Nucleus accumbens (tissue), 56 donors: Measurements from ENCODE around the gene TXNDC9.
"Not testable (repeated sequence)": the region's sequence is repeated elsewhere in the genome, so short reads cannot be mapped to it uniquely, and the experiment has no call there.

Experiments
- DNase-seq, 56 donors: peaks; one replicate each; lab custom pipeline; 2025; lab: John Stamatoyannopoulos, UW

Gene TXNDC9

GRCh38 chr2:99337113-99338028, 1.2 kb upstream of the TXNDC9 start, which contains the start of gene EIF5B:
EIF5B (plus strand) TSS chr2:99337389; CDS start chr2:99337555, 166 bp downstream.
- peak; percentile 48 to 98 (median 93) for DNase-seq

DNA sequence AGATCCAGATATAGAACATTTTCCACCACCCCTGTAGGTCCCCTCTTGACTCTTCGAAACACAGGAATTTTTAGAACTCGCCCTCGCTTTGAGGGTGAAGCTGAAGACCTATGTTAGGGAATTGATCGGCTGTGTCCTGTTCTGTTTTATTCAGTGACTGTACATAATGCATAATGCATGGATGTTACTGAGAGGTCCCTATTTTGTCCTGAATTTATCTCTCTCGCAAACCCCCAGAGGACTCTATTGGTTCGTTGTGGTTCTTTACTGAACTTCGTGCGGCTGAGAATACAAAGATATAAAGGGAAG, 625 bp upstream of the TXNDC9 start:
- DNase-seq, result no peak

DNA sequence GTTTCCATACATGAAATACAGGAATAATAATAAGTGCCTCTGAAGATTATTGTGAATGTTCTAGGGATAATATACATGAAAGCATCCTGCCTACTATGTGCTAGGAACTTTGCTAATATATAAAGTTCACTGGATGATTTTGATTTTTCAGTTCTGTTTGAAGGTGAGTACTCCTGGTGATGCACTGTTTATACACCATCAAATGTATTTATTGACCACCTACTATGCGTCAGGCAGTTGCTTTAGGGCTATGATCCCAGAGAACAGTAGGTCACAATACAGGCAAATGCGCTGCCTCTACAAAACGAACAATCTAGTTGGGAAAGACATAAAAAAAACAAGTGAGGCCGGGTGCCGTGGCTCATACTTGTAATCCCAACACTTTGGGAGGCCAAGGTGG, 10.7 kb downstream of the TXNDC9 start:
- no peak for DNase-seq

GRCh38 chr2:99317873-99318200, 18.3 kb downstream of the TXNDC9 start:
- DNase-seq, result not testable (repeated sequence)

DNA sequence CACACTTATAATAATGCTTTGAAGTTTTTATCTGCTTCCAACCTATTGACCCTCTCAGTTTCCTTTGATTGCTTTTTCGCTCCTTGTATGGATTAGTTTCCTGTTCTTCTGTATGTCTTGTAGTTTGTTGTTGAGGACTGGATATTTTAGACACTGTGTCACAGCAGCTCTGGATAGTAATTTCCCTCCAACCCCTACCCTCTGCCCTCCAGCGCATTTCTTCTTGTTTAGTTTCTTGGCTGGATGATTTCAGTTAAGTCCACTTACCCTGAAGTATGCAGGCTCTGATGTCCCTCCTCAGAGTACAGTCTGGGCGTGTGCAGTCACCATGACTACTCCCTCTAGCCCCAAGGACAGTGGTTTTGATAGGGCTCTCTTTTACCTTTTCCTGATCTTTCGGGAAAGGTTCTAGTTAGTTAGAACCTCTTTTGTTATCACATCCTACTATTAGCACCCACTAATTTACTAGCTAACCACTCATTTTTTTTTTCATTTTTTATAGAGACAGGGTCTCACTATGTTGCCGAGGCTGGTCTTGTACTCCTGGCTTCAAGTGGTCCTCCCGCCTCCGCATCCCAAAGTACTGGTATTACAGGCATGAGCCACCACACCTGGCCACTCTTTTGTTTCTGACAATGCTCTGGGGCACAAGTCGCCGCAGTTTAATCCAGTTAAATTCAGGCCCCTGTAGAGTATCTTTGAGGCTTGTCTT, 18.8 kb downstream of the TXNDC9 start:
- DNase-seq, result no peak

GRCh38 chr2:99301097-99301496, 35.0 kb downstream of the TXNDC9 start, which contains the start of gene LYG1:
LYG1 (minus strand) TSS chr2:99301197; CDS start chr2:99295670, 5,527 bp downstream.
- DNase-seq, result not testable (repeated sequence)

- DNase-seq, result no peak
These were observed 36.6 kb downstream of the TXNDC9 start for GRCh38 chr2:99299580-99299979.

DNA sequence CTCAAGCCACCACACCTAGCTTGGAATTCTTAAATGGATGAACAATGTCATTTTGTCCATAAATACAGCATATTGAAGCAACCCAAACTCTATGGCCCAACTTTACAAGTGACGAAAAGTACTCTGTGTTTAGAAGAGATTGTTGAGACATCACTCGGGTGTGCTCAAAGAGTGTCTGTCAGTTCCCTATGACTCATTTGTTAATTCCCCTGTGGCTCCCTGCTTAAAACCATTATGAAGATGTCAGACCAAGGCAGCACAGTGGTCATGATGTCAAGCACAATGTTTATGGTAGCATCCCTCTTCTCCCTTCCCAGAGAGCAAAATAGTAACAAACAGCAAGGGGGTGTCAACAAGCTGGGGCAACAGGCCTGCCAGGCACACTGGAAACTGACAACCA, 38.1 kb downstream of the TXNDC9 start:
- DNase-seq, result no peak

DNA sequence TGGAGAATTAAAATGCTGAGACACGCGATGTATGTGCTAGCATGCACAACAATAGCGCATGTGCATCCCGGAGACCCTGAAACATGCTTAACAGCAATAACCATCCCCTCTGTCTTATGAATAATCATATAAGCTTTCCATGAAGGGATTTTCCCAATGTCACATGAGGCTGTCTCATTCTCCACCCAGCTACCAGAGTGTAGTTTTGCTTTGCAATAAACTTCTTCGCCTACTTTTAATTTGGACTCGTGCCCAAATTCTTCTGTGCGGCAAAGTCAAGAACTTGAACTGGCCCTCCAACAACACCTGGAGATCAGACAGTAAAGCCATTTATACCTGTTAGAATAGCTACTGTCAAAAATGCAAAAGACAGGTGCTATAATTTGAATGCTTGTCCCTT, 50.6 kb downstream of the TXNDC9 start:
- DNase-seq, result no peak

DNA sequence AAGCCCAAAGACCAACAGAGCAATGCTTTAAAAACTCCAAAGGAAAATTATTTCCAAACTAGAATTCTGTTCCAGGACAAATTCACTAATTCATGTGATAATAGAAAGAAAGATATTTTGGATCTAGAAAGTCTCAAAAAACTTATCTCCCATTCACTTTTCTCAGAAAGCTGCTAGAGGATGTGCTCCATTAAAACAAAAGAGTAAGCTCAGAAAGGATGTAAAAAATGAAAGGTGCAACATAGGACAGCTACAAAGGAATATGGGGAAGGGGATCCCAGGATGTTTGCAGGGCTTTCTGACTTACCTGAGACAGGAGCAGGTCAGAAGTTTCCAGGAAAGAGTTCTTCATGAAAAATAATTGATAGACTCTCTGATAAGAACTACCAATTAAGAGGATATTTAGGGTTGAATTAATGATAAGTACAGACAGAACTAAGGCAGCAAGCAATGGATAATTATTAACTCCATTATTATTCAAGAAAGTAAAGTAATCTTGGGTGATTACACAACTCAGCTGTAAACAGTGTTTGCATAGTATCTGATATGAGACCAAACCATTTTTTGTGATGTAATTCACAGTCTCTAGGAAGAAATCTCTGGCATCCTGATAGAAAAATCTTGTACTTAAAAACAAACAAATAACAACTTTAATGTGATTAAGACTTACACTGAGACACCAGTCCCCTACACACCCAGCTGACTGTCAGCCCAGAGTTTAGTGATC, 56.0 kb downstream of the TXNDC9 start:
- no peak for DNase-seq

DNA sequence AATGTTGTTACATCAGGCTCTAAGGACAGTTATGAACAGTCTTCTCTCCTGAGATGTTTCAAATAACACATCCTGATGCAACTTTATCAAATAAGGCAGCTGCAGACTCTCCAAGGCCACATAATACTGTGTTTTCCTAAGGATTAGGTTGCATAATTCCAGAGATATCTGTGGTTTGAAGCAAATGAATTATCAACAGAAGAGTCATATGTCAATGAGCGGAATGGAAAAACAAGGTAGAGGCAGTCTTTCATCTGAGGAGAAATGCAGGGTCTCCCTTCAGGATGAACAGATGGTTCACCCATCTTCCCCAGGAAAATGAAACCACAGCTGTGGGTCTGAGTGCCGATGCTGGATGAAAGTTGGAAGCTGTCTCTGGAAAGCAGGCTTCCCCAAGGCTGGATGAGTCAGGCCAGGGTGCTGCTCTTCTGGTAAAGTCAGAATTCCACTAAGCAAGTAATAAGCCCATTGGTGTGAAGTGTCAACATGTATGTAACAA, 57.3 kb downstream of the TXNDC9 start:
- DNase-seq, result no peak

DNA sequence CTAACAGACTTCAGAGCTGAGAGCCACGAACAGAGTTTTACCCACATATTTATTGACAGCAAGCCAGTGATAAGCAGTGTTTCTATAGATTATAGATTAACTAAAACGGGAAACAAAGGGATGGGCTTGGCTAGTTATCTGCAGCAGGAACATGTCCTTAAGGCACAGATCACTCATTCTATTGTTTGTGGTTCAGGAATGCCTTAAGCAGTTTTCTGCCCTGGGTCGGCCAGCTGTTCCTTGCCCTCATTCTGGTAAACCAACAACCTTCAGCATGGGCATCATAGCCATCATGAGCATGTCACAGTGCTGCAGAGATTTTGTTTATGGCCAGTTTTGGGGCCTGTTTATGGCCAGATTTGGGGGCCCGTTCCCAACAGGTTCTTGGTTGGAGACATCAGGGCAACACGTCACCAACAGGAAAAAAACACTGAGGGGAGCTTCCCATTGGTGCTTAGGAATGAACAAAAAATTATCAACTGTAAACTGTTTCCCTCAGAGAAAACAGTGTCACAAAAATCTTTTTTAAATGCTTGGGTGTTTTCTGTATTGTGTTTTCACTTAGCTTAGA, 57.9 kb downstream of the TXNDC9 start:
- DNase-seq, result not testable (repeated sequence)

DNA sequence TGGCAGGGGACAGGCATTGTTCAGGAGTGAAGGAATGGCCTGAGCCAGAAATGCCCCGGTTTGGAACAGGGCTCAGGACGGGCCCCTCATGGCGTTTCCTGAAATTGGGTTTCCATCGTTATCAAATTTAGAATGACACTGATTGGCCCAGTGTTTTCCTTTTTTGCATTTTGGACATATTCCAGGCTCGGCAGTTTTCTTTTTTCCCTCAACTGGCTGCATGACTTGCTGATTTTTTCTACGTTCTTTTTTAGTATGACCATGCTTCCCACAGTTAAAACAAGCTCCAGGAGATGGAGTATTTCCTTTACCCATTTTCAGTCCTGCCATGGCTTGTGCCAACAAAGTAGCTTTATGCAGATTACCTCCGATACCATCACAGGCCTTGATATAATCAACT, 60.3 kb downstream of the TXNDC9 start:
- DNase-seq, result no peak
